Measurements from ENCODE around the gene GATA5.

The GATA5 gene

DNA sequence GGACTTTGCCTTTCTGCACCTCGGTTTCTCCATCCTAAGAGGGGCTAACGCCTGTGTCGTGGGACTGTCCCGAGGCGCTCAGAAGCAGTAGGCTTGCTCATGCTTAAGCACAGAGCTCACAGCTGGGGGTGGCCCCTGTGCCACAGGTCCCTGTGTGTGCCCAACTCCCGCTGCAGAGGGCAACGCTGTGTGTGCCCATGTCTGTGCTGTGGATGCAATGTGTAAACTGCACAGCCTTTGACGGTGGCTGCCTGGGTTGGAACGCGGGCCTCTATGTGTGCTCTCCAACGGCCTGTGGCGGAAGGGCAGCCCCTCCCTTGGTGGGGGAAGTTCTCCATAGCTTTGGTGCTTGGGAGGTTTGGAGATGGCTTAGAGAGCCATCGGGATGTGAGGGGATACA is 10.7 kb upstream of the GATA5 start:
- DNase-seq = no peak

- DNase-seq = no peak
Measured at GRCh38 chr20:62485701-62486089, 9.9 kb upstream of the GATA5 start.

DNA sequence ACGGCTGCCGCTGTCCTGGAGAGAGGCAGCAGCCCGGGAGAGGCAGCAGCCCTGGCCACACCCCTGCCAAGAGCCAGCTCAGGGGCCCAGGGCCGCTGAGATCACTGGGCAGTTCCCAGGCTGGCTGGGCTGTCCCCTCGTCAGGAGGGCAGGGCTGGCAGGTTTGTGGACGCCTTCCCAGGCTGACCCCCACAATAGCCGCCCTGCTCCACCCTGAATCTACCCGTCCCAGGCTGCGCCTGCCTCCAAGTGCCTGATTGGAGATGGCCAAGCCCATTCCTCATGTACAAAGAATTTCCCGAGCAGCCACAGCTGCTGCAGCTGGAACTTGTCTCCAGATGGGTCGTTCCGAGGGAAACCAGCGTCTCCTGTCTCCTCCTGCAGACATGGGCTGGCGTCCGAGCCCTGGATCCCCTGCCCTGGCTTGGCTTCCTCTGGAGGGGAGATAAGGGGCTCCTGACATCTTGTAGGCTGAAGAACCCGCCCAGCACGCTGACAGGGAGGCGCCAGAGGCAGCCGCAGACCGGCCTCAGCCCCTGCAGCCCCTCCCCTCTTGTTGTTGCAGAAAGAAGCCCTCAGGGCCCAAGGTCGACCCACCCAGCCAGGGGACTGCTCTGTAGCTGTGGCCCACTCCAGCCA is 9.4 kb upstream of the GATA5 start:
- DNase-seq = no peak

DNA sequence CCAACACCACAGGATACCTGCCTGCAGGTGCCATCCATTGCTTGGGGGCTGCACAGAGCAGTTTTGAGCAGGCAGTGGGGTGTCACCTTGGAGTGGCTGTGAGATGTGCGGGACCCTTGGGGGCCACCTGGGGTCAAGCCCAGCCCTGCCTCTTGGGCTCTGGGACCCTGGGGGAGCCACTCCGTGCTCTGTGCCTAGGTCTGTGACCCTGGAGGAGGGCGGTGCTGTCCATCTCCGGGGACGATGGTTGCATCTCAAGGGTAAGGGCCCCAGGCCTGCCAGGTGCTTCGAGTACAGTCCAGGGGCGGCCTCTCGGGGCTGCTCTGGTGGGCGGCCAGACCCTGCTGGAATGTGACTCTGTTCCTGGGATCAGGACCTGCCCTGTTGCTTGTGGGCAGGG is 8.7 kb upstream of the GATA5 start:
- no peak for DNase-seq

DNA sequence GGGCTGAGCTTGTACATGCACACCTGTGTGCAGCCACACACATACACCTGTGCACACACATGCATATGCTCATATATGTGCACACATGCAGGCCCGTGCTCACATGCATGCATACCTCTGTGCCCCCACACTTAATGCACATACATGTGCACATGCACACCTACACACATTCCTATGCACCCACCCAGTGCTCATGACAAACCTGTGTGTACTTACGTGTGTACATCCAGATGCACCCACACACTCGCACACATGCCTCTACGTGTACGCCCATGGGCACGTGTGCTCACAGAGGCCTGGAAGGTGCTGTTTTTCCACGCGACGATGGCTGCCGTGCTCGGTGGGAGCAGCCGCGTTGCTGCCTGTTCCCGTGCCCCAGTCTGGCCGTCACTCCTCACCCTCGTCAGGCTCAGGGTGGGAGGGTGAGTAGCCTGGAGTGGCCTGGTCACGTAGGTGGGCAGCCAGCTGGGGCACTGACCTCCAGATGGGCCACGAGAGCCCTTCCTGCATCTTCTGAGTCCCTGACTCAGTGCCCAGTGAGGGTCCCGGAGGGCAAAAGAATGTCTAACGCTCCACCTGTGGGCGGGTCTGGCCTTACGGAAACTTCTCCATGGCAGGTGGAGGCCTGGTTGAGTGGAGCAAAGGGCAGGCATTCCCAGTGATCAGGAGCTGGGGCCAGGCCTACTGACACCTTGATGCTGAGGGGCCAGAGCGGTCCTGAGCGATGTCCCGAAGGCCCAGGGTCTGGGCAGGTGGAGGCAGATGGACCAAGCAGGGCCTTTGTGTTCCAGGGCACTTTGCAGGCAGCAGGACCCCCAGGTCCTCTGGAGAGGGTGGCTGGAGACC is 8.0 kb upstream of the GATA5 start:
- no peak for DNase-seq

DNA sequence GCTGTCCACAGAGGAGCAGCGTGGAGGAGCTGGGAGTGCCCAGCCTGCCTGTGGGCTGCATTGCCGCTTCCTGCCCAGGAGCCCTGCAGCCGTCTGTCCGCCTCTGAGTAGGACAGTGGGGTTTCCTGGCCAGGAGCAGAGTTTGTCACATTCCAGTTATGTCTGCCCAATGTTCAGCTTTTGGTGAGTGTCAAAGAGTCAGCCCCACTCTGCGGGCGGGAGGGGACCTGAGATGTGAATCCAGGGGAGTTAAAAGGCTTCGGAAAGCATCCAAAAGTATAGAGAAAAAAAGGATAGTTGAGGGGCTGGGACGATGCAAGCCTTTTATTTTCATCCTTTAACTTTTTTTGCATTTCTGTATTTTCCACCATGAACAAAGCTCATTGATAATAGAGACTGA is 7.2 kb upstream of the GATA5 start:
- DNase-seq = no peak

DNA sequence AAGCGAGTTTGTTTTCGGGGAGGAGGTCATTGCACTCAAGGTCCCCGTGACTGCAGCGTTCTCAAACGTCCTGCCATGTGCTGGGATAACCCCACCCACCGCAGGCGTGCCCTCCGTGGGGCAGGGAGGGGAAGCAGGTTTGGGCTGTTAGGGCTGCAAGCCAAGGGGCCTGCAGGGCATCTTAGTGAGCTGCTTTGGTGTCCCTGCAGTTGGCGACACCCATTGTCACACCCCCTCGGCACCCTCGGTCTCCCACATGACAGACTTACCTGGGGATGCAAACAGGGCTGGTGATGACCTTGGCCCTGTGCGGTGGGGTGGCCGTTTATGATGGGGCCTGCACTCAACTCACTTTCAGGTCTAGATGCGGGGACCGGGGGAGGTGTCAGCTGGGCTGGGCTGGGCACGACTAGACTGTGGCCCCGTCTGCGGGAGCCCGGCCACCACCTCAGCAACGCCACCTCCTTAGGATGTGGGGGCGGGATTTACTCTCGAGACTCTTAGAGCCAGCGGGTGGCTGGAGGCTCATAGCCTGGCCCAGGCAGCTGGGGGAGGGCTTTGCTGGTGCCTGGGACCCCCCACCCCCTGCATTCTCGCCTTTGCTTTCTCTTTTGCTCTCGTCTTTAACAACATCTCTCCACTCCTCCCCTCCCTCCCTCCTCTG is 6.5 kb upstream of the GATA5 start:
- no peak for DNase-seq

DNA sequence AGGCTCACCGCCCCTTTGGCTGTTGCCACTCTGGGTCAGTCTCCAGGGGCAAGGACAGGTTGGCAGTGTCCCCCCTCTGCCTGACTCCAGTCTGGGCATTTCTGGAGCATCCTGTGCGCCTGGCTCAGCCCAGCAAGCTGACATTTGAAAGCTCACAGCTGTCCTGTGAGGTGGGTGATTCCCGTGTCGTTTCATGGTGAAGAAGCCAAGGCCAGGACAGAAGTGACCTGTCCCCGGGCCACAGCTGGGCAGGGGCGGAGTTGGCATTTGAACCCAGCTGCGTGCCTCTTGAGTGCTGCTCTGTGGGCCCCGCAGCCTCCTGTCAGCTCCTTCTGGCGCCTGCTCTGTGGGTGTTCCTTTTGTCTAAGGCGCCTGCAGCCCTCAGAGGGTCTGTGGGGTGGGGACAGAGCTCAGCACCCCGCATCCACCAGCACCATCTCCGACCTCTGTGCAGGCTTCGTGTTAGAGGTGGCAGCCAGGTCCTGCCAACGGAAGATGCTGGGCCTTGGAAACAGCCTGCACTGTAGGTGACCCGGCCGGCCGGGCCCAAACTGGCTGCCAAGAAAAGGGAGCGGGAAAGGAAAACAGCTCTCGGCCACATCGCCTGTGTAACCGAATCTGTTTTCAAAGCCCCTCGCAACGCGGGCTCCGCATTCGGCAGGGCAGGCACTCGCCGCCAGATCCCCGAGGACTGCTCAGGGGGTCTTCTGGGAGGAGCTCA is 5.8 kb upstream of the GATA5 start:
- DNase-seq = no peak

DNA sequence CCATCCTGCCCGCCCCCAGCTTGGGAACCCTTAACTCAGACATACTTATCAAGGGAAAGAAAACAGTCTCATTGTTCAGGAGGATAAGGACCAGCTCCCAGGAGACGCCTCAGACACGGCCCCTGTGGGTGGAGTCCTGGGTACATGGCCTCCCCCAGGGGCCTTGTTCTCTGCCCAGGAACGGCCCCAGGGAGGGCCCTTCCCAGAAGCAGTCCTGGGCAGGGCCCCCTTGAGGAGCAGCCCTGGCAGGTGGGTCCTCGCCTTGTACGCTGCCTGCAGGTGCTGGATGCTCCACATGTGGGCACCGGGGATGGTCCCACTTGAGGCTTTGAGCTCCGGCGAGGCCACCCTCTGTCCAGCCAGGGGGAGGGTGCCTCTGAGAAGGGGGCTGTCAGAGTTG is 4.5 kb upstream of the GATA5 start:
- DNase-seq = no peak

DNA sequence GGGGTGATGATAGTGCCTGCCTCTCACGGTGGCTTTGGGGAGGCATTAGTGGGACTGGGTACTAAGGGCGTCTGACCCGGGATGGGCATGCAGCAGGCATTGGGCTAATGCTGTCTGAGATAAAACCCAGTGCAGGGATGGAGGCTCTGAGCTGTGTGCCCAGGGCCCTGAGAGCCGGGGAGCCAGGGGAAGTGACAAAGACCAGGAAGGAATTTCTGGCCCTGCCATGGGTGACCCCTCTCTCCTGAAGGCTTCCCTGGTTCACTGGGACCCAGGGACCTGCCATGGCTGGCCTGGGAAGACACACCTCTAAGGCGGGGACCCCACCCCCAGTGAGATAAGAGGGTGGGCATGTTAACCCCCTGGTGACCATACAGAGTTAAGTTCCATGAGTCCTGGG is 3.9 kb upstream of the GATA5 start:
- DNase-seq = no peak

DNA sequence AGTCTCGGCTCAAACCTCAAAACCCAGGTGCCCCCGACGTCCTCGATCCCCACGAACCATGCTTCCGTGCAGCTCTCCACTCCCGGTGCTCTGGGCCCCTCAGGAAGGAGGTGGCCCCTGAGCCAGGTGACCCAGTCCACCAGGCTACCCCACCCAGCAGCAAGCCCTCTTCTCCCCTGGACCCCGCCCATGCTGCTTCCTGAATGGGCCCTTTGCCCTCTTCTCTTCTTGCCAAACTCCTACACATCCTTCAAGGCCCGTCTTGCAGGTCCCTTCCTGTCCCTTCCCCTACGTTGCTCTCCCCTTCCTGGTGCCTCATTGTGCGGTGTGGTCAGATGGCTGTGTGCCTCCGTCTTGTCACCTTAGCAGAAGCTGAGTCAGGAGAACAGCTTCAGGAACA is 3.4 kb upstream of the GATA5 start:
- DNase-seq = no peak

DNA sequence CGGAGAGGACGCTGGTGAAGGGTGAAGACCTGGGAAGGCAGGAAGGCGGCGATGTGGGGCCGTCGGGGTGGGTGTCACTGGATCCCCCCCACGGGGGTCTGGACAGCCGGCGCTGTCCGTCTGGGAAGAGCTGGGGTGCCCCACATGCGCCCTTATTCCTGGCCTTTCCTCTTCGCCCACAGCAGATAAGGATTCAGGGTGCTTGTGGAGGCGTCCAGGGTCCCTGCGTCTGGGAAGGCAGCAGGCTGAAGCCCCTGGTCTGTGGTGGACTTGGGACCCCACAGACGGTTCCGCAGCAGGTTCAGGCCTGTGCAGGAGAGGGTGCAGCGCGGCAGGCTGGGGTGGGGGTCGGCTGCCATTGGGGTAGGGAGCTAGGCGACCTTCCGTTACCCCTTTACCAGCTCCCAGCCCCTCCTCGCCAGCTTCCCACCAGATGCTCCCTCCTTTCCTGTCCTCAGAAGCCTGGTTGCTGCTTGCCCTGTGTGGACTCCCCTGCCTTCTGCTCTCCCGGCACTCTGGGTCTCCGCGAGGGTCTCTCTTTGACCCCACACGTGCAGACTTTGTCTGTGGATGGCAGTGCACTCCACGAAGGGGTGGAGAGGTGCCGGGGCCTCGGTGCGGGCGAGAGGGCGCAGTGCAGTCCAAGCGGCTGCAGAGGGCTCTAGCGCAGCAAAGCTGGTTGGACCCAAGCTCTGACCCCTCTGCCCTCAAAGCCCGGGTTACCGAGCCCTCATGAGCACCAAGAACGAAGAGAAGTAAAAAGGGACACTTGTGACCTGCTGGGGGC is 2.1 kb upstream of the GATA5 start:
- DNase-seq = no peak

DNA sequence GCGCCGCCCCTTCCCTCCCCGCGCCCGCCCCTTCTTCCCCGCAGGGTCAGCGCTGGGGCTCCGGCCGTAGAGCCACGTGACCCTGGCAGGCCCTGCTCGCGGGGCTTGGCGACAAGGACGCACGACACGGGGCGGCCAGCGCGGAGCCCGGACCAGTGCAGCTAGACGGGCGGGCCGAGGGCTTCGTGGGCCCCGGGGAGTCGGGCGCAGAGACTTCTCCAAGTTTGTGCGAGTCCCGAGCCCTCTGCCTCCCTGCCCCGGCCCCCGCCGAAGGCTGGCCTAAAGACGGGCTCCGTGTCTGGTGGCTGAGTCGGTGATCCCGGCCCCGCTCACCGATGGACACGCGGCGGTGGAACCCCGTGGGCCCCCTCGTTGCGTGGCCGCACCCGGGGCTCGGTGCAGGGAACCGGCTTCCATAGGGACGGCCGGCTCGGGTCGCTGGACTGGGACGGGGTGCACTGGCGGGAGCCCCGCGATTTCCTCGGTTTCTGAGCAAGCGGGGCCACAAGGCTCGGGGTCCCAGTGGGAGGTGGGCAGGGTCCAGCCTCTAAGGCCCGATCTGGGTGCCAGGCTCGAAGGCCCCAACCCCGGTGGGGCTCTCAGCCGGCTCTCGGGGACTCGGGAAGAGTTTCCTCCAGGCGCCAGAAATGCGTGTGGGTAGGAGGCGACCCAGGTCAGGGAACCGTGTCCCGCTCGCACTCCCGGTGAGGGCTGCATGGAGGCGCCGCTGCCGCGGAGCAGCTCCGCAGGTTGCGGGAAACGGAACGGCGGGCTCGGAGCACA is 452 bp upstream of the GATA5 start:
- no peak for DNase-seq

DNA sequence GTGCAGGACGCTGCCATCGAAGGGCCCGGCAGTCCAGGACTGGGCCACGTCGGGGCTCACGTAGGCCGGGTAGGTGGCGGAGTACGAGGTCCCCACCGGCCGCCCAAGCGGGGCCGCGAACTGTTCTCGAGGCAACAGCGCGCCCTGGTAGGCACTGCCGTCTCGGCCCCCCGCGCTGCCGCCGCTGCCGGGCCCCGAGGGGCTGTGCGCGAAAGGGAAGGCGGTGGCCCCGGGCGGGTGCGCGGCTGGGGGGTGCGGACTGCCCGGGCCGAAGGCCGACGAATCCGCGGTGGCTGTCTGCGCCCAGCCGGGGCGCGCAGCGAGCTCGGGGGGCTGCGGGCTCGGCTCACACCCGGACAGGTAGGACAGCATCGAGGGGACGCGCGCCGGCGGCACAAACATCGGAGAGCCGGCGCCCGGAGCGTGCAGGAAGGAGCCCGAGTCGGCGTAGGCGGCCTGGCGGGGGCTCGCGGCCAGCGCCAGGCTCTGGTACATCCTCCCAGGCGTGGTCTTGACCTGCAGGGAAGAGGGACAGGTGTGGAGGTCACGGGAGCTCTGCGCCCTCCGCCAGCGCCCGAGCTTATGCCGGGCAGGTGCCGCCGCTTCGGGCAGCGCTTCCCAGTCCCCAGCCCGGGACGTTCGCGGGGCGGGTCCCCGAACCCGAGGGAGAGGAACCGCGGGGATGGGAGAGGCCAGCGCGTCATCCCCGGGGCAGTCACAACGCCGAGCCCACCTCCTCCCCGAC is 596 bp downstream of the GATA5 start:
- DNase-seq = no peak

DNA sequence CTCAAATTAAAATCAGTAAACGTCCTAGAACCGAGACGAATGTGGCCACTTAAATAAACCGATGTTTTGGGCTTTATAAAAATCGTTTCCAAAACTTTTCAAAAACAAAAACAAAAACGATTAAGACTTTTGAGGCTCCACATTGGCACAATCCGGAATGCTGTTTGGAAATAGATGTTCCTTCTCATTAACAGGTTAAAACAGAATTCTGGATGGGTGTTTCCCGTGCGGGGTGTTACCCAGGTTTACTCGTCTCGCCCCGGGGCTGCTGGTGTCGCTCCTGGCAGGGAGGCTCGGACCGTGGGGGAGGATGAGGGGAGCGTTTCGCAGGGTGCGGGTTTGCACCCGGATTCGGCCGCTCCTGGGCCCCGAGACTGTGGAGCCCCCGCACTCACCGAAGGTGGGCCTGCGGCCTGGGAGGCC is 1.2 kb downstream of the GATA5 start:
- no peak for DNase-seq

DNA sequence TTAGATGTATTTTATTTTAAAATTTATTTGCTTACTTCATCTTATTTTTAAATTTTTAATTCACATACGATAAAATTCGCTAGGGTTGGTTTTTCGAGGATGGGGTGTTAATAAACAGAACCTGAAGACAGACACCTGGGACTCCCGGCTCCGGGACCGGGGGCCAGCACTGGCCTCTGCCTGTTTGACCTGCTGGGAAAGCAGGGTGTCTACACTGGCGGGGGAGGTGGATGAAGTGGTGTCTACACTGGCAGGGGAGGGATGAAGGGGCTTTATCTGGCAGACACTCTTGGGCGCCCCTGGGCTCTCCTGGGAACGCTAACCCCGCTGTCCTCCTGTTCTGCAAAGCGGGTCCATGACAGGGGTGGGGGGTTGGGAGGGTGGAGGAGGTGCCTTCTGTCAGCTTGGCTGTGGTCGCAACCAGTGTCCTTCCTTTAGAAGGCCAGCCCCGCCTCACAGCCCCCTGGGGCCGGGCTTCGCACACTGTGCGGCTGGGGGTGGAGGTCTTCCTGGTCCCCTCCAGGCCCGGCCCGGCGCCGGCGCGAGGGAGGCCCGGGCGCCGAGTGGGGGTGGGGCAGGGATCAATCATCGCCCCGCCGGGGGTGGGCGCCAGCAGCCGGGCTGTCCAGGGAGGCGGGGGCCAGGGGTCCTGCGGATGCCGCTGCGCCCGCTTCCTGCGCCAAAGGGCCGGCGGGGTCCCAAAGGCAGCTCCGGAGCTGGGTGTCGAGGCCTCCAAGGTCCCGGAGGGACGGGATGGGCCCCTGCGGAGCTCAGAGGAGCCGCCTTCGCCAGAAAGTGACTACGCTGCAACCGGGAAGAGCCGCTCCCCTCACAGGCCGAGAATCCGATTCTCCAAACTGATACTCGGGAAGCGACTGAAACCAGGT is 1.8 kb downstream of the GATA5 start:
- DNase-seq = no peak

DNA sequence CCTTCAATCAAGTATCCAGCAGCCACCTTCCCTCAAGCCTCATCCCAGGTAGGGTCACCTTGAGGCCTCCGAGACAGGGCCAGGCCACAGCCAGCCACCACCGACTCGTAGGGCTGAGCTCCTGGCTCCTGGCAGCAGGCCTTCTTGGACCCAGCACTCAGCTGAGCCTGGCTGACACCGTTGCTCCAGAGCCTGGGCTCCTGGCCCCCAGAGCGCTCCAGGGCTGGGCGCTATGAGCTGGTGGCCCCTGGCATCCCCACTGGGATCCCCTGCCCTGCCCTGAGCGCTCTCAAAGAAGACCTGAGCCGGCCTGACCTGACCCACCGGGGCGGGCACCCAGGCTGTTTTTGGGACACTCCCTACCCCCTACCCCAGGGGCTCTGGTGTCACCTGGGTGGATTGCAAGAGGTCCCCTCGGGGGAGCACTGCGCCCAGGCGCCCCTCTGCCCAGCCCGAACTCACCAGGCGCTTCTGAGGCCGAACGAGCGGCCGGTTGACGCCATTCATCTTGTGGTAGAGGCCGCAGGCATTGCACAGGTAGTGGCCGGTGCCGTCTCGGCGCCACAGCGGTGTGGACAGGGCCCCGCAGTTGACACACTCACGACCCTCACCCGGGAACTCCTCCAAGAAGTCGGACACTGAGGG is 2.7 kb downstream of the GATA5 start:
- no peak for DNase-seq

DNA sequence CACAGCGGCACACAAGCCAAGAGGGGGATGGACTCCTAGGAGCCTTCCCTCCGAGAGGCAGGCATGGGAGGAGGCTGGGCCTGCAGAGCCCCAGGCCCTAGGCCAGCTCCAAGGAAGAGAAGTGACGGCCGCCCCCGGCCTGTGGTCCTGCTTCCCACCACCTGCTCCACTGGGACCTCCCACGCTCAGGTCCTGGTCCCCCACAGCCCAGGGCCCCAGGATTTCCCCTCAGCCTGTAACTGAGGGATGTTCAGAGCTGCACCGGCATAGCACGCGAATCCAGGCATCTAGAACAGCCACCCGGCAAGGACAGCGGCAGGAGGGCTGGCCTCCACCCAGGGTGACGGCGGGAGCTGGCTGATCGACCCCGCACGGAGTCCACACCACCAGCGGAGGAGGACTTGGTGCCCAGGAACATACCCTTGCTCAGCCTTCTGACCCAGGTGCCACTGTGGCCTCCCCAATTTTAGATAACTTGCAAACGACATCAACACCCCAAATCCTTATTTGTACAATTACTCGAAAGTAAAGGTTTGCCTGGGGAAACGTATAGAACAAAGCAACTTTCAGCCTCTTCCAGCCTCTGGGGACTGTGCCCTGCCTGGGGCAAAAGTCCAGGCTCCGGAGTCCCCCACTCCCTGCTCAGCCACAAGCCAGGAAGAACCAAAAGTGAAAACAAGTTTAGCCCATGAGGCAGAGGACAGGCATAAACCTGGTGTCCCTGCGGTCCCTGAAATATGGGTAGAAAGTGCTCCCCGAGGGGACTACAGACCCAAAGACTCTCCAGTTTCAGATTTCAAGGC is 3.5 kb downstream of the GATA5 start:
- DNase-seq = no peak
